HG02571 (cell line): ENCODE results near the gene ITFG1.
"Not testable (repeated sequence)": the region's sequence is repeated elsewhere in the genome, so short reads cannot be mapped to it uniquely, and the experiment has no call there.

Source experiments
- ATAC-seq: cut with Tn5 transposase; IDR thresholded peaks from one replicate; pipeline ENCODE4 v1.9.1; 2021; ENCODE audit warnings: mild to moderate bottlenecking, moderate library complexity; ENCODE audit not compliant: unreplicated experiment

ITFG1 gene

DNA sequence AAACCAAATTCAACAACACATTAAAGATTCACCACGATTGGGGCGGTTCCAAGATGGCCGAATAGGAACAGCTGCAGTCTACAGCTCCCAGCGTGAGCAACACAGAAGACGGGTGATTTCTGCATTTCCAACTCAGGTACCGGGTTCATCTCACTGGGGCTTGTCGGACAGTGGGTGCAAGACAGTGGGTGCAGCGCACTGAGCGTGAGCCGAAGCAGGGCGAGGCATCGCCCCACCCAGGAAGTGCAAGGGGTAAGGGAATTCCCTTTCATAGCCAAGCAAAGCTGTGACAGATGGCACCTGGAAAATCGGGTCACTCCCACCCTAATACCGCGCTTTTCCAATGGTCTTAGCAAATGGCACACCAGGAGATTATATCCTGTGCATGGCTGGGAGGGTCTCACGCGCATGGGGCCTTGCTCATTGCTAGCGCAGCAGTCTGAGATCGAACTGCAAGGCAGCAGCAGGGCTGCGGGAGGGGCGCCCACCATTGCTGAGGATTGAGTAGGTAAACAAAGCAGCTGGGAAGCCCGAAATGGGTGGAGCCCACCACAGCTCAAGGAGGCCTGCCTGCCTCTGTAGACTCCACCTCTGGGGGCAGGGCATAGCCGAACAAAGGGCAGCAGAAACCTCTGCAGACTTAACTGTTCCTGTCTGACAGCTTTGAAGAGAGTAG, 113.7 kb downstream of the ITFG1 start:
- not testable (repeated sequence) for ATAC-seq

GRCh38 chr16:47342055-47342454, 118.8 kb downstream of the ITFG1 start:
- ATAC-seq, result no peak

DNA sequence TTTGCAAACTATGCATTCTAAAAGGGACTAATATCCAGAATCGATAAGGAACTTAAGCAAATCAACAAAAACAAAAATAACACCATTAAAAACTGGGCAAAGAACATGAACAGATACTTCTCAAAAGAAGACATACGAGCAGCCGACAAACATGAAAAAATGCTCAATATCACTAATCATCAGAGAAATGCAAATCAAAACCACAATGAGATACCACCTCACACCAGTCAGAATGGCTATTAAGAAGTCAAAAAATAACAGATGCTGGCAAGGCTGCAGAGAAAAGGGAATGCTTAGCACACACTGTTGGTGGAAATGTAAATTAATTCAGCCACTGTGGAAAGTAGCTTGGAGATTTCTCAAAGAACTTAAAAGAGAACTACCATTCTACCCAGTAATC, 130.3 kb downstream of the ITFG1 start:
- ATAC-seq, result not testable (repeated sequence)

DNA sequence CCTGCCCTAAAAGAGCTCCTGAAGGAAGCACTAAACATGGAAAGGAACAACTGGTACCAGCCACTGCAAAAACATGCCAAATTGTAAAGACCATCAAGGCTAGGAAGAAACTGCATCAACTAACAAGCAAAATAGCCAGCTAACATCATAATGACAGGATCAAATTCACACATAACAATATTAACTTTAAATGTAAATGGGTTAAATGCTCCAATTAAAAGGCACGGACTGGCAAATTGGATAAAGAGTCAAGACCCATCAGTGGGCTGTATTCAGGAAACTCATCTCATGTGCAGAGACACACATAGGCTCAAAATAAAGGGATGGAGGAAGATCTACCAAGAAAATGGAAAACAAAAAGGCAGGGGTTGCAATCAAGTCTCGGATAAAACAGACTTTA, 136.6 kb downstream of the ITFG1 start:
- ATAC-seq, result not testable (repeated sequence)

GRCh38 chr16:47323241-47323640, 137.6 kb downstream of the ITFG1 start:
- ATAC-seq, result no peak

DNA sequence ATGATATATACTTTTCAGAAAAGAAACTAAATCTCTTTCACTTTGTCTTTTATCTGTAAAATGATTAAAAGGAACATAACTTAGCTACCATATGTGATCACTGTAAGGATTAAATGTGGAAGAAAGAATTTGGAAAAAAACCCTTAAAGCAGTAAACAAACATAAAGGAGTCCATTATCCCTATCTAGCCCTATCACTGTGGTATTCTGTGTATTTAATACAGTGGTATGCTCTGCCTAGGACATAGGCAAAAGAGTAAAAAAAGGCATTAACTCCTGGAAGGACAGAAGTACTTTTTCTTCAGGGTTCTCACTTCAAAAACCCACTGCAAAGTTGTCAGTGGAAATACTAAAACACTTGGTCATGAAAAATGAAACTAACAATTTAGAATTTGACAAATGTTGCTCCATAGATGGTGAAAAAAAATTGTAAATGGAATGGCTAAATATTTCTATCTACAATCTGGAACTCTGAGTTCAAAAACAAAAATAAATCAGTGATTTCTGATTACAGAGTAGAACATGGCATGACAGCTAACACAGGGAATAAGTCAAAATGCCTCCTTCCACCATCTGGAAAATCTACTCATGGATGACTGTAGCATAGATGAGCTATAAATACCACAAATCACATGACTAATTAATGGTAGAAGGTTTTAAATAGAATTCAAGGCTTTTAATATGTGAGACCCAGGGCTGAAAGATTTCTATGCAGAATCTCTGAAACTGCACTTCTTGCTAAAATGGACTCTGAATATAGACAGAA, 140.1 kb downstream of the ITFG1 start:
- ATAC-seq, result no peak

DNA sequence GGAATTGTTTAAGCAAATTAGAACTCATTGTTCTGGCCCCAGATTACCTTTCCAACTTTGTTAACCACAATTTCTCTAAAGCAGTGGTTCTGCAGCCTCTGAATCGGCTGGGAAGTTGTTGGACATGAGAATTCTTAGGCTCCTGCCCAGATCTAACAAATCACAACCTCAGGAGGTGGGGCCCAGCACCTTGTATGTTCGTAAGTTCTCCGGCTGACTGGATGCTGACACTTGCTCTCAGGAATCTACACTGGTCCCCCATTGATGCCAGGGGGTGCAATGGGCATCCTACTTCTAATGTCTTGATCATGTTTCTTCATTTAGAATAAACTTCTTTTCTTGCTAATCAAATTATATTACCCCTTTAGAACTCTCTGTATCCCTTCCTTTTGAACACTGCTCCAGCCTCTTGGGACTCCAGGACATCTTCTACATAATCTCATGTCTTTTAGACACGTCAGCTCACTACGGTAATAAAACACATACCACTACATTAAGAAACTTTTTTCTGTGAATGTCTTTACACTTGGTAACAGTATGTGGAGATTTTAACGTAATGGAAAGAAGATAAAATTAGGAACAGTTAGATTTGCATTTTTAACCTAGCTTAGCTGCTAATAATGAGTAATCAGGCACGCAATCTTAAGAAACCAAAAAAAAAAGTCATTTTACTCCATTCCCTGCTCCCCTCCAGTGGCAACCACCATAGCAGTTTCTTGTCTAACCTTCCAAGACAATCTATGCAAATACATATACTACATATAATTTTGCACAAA, 143.2 kb downstream of the ITFG1 start:
- no peak for ATAC-seq

- no peak for ATAC-seq
Observed at GRCh38 chr16:47316442-47317015, 144.3 kb downstream of the ITFG1 start.

- ATAC-seq, result no peak
Observed at GRCh38 chr16:47311738-47312505, 148.9 kb downstream of the ITFG1 start.

- ATAC-seq, result no peak
Observed at GRCh38 chr16:47310792-47311211, 150.1 kb downstream of the ITFG1 start.

DNA sequence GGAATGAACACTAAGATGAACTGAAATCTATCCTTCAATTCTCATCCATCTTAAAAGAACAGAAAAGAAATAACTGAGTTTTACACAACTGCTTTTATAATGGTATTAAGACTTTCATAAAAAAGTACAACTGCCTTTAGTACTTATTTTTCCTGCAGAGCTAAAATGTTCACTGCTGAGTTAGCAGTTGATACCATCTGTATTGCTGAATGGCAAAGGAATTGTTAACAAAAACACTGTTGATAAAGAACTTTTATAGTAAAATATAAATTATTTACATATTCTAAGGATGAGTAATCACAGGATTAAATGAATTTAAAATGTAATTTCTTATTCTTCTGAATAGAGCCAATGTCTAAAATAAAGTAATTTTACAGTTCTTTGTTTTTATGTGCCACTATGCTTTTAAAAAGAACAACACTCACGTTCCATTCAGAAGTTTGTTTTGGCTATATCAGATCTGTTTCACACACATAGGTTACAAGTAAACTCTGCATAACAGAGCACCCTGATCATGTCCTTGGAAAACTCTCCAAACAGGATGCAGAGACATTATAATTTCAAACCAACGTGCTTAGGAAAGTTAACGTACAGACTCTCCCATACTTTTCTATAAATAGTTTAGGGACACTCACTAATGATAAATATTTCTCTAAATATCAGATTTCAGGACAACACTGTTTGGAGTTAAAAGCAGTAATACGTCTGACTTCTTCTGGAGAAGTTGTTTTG, 151.1 kb downstream of the ITFG1 start:
- ATAC-seq, result no peak

DNA sequence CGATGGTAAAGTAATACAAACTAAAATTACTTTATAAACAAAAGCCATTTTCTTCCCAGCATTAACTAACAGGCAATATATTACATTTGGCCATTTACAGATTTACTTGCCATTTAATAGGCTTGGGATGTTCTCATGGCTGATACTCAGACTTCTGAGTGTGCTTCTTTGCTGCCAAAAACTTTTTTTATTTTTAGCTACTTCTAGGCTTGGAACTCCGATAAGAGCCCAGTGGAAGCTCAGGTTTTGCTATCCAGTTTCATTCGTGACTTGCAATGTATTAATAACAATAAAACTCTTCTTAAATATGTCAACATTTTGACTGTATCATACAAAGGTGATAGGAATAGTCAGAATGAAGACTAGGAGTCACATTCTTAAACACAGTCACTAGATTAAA, 152.3 kb downstream of the ITFG1 start:
- no peak for ATAC-seq

DNA sequence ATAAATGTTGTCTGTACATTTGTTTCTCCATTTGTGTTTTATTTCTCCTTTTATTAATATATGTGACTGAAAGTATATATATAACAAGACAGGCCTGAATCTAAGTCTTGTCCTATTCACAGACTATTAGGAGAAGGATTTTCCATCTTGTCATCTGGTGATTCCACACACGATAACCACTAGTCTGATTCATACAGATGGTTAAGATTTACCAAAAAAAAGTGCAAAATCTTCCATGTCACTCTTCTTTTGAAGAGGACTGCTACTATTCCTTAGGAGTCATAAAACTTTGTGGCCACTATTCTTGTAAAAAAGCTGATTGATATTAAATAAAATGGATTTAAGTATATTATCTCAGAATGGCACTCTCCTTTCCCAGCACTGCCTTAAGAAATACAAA, 156.3 kb downstream of the ITFG1 start:
- ATAC-seq, result no peak

GRCh38 chr16:47299587-47299986, 161.3 kb downstream of the ITFG1 start:
- ATAC-seq, result no peak

GRCh38 chr16:47284999-47285398, 175.9 kb downstream of the ITFG1 start:
- ATAC-seq, result no peak

GRCh38 chr16:47278306-47278970, 182.4 kb downstream of the ITFG1 start:
- ATAC-seq, result no peak

DNA sequence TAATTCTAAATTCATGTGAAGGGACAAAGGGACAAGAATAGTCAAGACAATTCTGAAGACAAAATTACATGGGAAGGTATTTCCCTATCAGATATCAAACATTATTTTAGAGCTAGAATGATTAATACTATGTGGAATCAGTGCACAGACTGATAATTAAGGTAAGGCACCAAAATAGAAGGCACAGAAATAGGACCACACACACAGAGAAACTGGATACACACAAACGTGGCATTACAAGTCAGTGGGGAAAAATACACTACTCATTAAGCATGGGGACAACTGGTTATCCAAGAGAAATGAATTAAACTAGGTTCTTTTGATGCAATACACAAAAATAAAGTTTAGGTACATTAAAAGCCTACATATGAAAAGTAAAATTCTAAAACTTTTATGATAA, 184.3 kb downstream of the ITFG1 start:
- no peak for ATAC-seq

DNA sequence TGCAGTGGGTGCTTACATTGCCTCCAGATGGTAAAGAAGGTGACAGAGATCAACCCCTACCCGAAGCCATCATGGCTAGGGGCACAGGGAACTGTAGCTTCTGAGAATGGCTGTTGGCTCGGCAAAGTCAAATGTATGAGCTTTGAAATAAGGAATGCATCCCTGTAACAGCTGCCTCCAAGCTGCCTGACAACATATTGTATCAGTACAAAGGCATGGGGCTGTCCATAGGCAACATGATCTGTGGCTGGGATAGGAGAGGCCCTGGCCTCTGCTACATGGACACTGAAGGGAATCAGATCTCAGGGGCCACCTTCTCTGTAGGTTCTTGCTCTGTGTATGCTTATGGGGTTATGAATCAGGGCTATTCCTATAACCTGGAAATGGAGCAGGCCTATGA, 197.9 kb downstream of the ITFG1 start:
- ATAC-seq, result no peak

DNA sequence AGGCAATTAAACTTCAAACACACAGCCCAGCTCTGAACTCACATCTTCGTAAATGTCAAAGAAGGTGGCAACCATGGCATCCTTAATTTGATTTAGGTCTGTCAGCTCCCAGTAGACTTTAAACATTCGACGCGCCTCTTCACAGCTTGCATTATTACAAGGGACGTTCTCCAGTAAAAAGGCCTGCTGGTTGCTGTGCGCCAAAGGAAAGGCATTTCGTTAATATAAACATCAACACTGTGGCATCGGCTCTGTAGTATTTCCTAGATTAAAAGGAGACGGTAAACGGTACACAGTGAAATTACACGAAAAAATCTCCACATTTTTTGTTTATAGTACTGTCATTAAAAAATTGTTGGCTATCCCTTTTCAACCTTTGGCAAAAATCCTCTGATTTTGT, 200.4 kb downstream of the ITFG1 start:
- no peak for ATAC-seq
